ENCODE measurements around the gene INTS11.

- TF ChIP-seq CTCF (IDR thresholded peaks at IDR 0.05) (no peak), POLR2A (IDR thresholded peaks at IDR 0.05) (no peak), POLR2AphosphoS5 (IDR thresholded peaks at IDR 0.05) (no peak)
Measured at GRCh38 chr1:1314237-1314586, 10.2 kb downstream of the INTS11 start.

All from prostate gland (tissue), 2 donors.